SK-N-SH treated with all-trans-retinoic acid at 6 μM for 48 hours (cell line): ENCODE measurements around the gene BPIFA2.

Source experiments
- ATAC-seq: fragments of 200-7000 bp; cut with Tn5 transposase; 3 replicates; pipeline ENCODE4 v1.9.1; 2020; ENCODE audit warnings: mild to moderate bottlenecking, moderate library complexity
- ARNTL ChIP-seq: fragments of 450-650 bp; formaldehyde crosslinking; IDR thresholded peaks from 2 replicates; pipeline ENCODE4 v1.5.0; 2020; ENCODE audit warnings: low read depth, mild to moderate bottlenecking, moderate library complexity, borderline replicate concordance
- BACH2 ChIP-seq: fragments of 250-450 bp; sonication (Bioruptor Pico); IDR thresholded peaks from 2 replicates; pipeline ENCODE4 v1.9.0; 2021; ENCODE audit warnings: mild to moderate bottlenecking, borderline replicate concordance
- CREB5 ChIP-seq: fragments of 250-450 bp; sonication (Bioruptor Pico); IDR thresholded peaks from 2 replicates; pipeline ENCODE4 v1.5.1; 2020; ENCODE audit warnings: low read depth, mild to moderate bottlenecking, moderate library complexity
- CSDC2 ChIP-seq: fragments of 250-450 bp; sonication (Bioruptor Pico); IDR thresholded peaks from 2 replicates; pipeline ENCODE4 v1.5.0; 2020; ENCODE audit warnings: mild to moderate bottlenecking, moderate library complexity
- ESRRG ChIP-seq: fragments of 250-450 bp; sonication (Bioruptor Pico); IDR thresholded peaks from 2 replicates; pipeline ENCODE4 v1.6.1; 2021; ENCODE audit warnings: mild to moderate bottlenecking
- GLIS3 ChIP-seq: fragments of 250-450 bp; sonication (Bioruptor Pico); IDR thresholded peaks from 2 replicates; pipeline ENCODE4 v1.5.0; 2020; ENCODE audit warnings: mild to moderate bottlenecking, moderate library complexity
- POU6F1 ChIP-seq: fragments of 250-450 bp; sonication (Bioruptor Pico); IDR thresholded peaks from 2 replicates; pipeline ENCODE4 v1.8.0; 2021; ENCODE audit warnings: low read depth, mild to moderate bottlenecking, moderate library complexity, borderline replicate concordance
- PPARA ChIP-seq: fragments of 250-450 bp; sonication (Bioruptor Pico); IDR thresholded peaks from 2 replicates; pipeline ENCODE4 v1.5.0; 2020; ENCODE audit warnings: mild to moderate bottlenecking, borderline replicate concordance
- RARB ChIP-seq: fragments of 250-450 bp; sonication (Bioruptor Pico); IDR thresholded peaks from 2 replicates; pipeline ENCODE4 v1.8.0; 2021; ENCODE audit warnings: mild to moderate bottlenecking, moderate library complexity
- SNAI2 ChIP-seq: fragments of 250-450 bp; sonication (Bioruptor Pico); IDR thresholded peaks from 2 replicates; pipeline ENCODE4 v1.5.0; 2020; ENCODE audit warnings: mild to moderate bottlenecking, moderate library complexity
- TCF4 ChIP-seq: fragments of 250-450 bp; sonication (Bioruptor Pico); IDR thresholded peaks from 2 replicates; pipeline ENCODE4 v1.8.0; 2021; ENCODE audit warnings: mild to moderate bottlenecking, moderate library complexity, borderline replicate concordance
- TOX ChIP-seq: fragments of 250-450 bp; sonication (Bioruptor Pico); IDR thresholded peaks from 2 replicates; pipeline ENCODE4 v1.8.0; 2021; ENCODE audit warnings: mild to moderate bottlenecking, moderate library complexity, borderline replicate concordance
- ZC3H10 ChIP-seq: fragments of 250-450 bp; sonication (Bioruptor Pico); IDR thresholded peaks from 2 replicates; pipeline ENCODE4 v1.5.1; 2021; ENCODE audit warnings: mild to moderate bottlenecking, moderate library complexity
- ZFP3 ChIP-seq: fragments of 250-450 bp; sonication (Bioruptor Pico); IDR thresholded peaks from 2 replicates; pipeline ENCODE4 v1.5.0; 2020; ENCODE audit warnings: mild to moderate bottlenecking, moderate library complexity
- ZFP30 ChIP-seq: fragments of 450-650 bp; formaldehyde crosslinking; IDR thresholded peaks from 2 replicates; pipeline ENCODE4 v1.5.0; 2022; ENCODE audit warnings: mild to moderate bottlenecking, moderate library complexity
- ZNF565 ChIP-seq: fragments of 450-650 bp; formaldehyde crosslinking; conservative IDR thresholded peaks from 2 replicates; pipeline ENCODE4 v1.5.0; 2020; ENCODE audit warnings: low read depth, mild to moderate bottlenecking, moderate library complexity
- ZNF70 ChIP-seq: fragments of 450-650 bp; formaldehyde crosslinking; IDR thresholded peaks from 2 replicates; pipeline ENCODE4 v1.5.0; 2020; ENCODE audit warnings: mild to moderate bottlenecking, moderate library complexity
- ZNF8 ChIP-seq: fragments of 450-650 bp; formaldehyde crosslinking; IDR thresholded peaks from 2 replicates; pipeline ENCODE4 v1.5.0; 2020; ENCODE audit warnings: mild to moderate bottlenecking, moderate library complexity
- TF ChIP-seq, protein P1 (sequence below): fragments of 250-450 bp; sonication (Bioruptor Pico); IDR thresholded peaks from 2 replicates; pipeline ENCODE4 v1.8.0; 2020; ENCODE audit warnings: mild to moderate bottlenecking, moderate library complexity, borderline replicate concordance
- TF ChIP-seq, protein P2 (sequence below): fragments of 250-450 bp; sonication (Bioruptor Pico); IDR thresholded peaks from 2 replicates; pipeline ENCODE4 v1.5.0; 2020; ENCODE audit warnings: mild to moderate bottlenecking, moderate library complexity
- TF ChIP-seq, protein P3 (sequence below): fragments of 250-450 bp; sonication (Bioruptor Pico); IDR thresholded peaks from 2 replicates; pipeline ENCODE4 v1.5.1; 2021; ENCODE audit warnings: mild to moderate bottlenecking, moderate library complexity

Gene BPIFA2

DNA sequence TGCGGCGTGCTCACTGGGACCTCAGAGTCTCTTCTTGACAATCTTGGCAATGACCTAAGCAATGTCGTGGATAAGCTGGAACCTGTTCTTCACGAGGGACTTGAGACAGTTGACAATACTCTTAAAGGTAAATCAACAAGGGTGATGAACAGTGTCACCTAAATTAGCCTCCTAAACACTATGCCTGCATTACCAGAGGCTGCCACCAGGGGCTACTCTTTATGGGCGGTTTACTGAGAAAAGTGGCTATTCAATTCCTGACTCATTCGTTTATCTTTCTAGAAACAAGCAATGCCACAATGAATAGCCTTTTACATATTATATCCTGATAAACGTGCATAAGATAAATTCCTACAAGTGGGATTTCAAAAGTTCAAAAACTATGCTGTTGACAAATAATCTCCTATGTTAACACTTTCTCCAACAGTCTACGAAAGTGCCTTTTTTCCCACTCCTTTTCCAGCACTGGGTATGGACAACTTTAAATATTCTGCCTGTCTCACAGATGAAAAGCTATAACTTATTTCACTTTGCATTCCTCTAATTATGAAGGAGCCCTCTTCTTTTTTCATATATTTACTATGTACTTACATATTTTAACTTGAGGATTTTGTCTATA, 1.3 kb downstream of the BPIFA2 start:
- TF ChIP-seq, protein P1, sequence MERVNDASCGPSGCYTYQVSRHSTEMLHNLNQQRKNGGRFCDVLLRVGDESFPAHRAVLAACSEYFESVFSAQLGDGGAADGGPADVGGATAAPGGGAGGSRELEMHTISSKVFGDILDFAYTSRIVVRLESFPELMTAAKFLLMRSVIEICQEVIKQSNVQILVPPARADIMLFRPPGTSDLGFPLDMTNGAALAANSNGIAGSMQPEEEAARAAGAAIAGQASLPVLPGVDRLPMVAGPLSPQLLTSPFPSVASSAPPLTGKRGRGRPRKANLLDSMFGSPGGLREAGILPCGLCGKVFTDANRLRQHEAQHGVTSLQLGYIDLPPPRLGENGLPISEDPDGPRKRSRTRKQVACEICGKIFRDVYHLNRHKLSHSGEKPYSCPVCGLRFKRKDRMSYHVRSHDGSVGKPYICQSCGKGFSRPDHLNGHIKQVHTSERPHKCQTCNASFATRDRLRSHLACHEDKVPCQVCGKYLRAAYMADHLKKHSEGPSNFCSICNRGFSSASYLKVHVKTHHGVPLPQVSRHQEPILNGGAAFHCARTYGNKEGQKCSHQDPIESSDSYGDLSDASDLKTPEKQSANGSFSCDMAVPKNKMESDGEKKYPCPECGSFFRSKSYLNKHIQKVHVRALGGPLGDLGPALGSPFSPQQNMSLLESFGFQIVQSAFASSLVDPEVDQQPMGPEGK (CRISPR knock-in tag) = no peak
- no peak for TF ChIP-seq GLIS3 (CRISPR knock-in tag)
- TF ChIP-seq, all 23 proteins: peak for 0
- ATAC-seq = no peak

- no peak for TF ChIP-seq TCF4
- TF ChIP-seq, protein P2, sequence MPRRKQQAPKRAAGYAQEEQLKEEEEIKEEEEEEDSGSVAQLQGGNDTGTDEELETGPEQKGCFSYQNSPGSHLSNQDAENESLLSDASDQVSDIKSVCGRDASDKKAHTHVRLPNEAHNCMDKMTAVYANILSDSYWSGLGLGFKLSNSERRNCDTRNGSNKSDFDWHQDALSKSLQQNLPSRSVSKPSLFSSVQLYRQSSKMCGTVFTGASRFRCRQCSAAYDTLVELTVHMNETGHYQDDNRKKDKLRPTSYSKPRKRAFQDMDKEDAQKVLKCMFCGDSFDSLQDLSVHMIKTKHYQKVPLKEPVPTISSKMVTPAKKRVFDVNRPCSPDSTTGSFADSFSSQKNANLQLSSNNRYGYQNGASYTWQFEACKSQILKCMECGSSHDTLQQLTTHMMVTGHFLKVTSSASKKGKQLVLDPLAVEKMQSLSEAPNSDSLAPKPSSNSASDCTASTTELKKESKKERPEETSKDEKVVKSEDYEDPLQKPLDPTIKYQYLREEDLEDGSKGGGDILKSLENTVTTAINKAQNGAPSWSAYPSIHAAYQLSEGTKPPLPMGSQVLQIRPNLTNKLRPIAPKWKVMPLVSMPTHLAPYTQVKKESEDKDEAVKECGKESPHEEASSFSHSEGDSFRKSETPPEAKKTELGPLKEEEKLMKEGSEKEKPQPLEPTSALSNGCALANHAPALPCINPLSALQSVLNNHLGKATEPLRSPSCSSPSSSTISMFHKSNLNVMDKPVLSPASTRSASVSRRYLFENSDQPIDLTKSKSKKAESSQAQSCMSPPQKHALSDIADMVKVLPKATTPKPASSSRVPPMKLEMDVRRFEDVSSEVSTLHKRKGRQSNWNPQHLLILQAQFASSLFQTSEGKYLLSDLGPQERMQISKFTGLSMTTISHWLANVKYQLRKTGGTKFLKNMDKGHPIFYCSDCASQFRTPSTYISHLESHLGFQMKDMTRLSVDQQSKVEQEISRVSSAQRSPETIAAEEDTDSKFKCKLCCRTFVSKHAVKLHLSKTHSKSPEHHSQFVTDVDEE = no peak
- no peak for TF ChIP-seq SNAI2 (CRISPR knock-in tag)
- no peak for TF ChIP-seq GLIS3 (CRISPR knock-in tag)
- no peak for TF ChIP-seq ESRRG (CRISPR knock-in tag)
- TF ChIP-seq, protein P1 (CRISPR knock-in tag) = no peak
- no peak for TF ChIP-seq ZNF8 (CRISPR knock-in tag)
- TF ChIP-seq ZC3H10 (CRISPR knock-in tag) = no peak
- TF ChIP-seq ARNTL (CRISPR knock-in tag) = no peak
- no peak for TF ChIP-seq RARB (CRISPR knock-in tag)
- TF ChIP-seq BACH2 = no peak
- no peak for TF ChIP-seq PPARA (CRISPR knock-in tag)
- TF ChIP-seq ZFP30 (CRISPR knock-in tag) = no peak
- TF ChIP-seq POU6F1 (CRISPR knock-in tag) = no peak
- no peak for TF ChIP-seq CSDC2 (CRISPR knock-in tag)
- TF ChIP-seq ZNF565 (CRISPR knock-in tag) = no peak
- TF ChIP-seq CREB5 (CRISPR knock-in tag) = no peak
- TF ChIP-seq, all 23 proteins: peak for 0
- no peak for ATAC-seq
Observed at GRCh38 chr20:33172781-33173180, 4.8 kb downstream of the BPIFA2 start.

DNA sequence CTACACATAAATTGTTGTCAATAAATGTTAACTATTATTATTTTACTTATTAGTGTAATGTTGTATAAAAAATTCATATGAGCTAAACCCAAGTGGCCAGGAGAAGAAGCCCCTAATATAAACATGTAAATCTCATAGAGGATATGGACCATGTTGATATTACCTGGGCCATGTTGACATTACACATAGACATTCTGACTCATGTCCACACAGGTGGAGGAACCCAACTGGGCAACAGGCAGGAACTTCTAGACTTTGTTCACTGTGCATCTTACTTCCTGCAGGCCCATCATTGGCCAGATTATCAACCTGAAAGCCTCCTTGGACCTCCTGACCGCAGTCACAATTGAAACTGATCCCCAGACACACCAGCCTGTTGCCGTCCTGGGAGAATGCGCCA, 7.2 kb downstream of the BPIFA2 start:
- no peak for ATAC-seq
- TF ChIP-seq, protein P1 (CRISPR knock-in tag) = no peak
- TF ChIP-seq ZNF70 (CRISPR knock-in tag) = no peak
- TF ChIP-seq RARB (CRISPR knock-in tag) = no peak
- no peak for TF ChIP-seq GLIS3 (CRISPR knock-in tag)
- TF ChIP-seq ARNTL (CRISPR knock-in tag) = no peak
- TF ChIP-seq, protein P3, sequence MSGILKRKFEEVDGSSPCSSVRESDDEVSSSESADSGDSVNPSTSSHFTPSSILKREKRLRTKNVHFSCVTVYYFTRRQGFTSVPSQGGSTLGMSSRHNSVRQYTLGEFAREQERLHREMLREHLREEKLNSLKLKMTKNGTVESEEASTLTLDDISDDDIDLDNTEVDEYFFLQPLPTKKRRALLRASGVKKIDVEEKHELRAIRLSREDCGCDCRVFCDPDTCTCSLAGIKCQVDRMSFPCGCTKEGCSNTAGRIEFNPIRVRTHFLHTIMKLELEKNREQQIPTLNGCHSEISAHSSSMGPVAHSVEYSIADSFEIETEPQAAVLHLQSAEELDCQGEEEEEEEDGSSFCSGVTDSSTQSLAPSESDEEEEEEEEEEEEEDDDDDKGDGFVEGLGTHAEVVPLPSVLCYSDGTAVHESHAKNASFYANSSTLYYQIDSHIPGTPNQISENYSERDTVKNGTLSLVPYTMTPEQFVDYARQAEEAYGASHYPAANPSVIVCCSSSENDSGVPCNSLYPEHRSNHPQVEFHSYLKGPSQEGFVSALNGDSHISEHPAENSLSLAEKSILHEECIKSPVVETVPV (CRISPR knock-in tag) = no peak
- no peak for TF ChIP-seq TOX (CRISPR knock-in tag)
- no peak for TF ChIP-seq ZFP3 (CRISPR knock-in tag)
- TF ChIP-seq, all 23 proteins: peak for 0
